SH-SY5Y (cell line): ENCODE data around the gene SMOC1.

Source experiments
- GATA2 ChIP-seq: IDR thresholded peaks from 2 replicates; pipeline ENCODE4 v1.6.1; 2011; ENCODE audit warnings: mild to moderate bottlenecking, low read depth, low read length
- GATA3 ChIP-seq: IDR thresholded peaks from 2 replicates; pipeline ENCODE4 v1.6.1; 2011; ENCODE audit warnings: low read depth, mild to moderate bottlenecking, low read length, moderate library complexity

DNA sequence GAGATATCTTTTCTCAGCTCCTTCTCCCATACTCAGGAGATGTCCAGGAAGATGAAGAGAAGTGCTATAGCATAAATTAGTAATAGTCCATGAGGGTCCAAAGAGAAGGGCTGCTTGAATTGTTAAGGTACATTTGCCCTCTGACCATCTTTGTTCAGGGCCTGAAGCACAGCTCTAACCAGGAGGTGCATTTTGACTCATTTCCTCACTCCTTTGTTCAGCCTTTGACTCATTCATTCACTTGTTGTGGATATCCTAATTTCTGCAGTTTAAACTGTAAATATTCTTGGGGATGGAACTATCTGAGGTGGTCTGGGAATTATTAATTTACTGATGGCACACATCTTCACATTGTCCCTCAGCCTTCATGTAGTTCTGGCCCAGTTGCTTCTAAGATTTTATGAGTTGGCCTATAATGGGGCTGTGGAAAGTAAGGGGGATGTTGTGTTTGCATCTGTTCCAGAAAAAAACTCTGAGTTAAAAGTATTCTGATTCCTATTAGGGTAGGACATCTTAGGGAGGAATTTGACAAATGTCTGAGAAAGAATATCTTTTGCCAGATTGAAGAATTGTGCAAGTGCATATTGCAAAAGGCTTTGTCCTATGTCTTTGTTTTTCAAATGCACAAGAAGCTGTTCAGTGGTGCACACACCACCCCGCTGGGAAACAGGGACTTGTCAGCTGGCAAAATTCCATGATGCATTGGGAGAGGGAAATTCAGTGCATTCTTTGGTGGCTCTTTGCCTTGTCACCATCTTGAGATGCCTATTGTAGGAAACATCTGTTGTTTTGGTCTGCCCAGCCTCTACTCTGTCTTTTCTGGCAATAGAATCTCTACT is 22.1 kb downstream of the SMOC1 start:
- TF ChIP-seq GATA2: no peak
- TF ChIP-seq GATA3: no peak
